Endothelial cell of coronary artery (primary cell): ENCODE results near the gene TPPP. TPM values are rescaled to one million over a fixed set of nuclear protein-coding genes. Genes with fewer than 3 reads are reported as not detected.

Experiments
- total RNA-seq: library from RNA; depleted of rRNA; stranded (reverse); fragments of >200 nt; gene quantifications from 2 replicates; pipeline ENCODE4 v1.2.3, GENCODE V29; 2014

The TPPP gene
- 0.18 and 0.19 TPM in 2 replicates for total RNA-seq

DNA sequence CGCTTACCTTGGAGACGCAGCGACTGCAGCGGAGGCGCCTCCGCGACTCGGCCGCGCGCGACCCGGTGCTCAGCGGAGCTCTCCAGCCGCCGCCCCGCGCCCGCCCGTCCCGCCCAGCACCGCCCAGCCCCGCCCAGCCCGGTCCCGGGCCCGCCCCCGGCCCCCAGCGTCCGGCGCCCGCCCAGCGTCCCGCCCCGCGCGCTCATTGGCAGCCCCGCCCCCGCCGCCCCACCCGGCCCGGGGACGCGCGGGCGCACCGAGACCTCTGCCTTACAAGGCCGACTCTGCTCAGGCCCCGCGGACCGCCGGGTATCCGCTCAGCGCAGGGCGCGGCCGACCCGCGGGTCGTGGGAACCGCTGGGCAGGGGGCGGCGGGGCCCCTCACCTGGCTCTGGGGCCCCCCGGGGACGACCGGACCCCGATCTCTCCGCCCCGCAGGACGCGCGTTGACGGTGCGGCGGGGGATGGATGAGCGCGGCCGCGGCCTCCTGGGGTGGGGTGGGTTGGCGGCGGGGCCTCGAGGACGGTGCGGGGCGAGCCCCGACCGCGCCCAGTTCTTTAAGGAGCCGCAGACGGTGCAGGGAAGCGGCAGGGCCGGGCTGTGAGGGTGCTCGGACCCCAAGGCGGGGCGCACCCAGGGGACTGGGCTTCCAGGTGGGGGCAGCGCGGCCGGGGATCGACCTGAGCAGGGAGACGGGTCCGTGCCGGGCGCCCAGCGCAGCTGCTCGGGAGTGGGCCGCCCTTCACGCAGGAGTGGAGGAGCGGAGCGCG, at the start of gene TPPP:
TSS of gene TPPP (minus strand) at position 82 of the 771 bp plus-strand sequence. CDS start 15,292 bp downstream, outside the sequence.

GRCh38 chr5:611731-612486, 81.2 kb downstream of the TPPP start, which contains the start of gene CEP72:
Gene CEP72 (plus strand): TSS chr5:612340. CDS start chr5:612362, 22 bp downstream.

Other genes with a start within 250 kb of the TPPP start
- 0.45 and 0.66 TPM in 2 replicates for gene SLC9A3, start 168.9 kb downstream of the TPPP start, total RNA-seq
- 3.1 and 4.3 TPM in 2 replicates for gene CEP72, start 81.0 kb downstream of the TPPP start, total RNA-seq
- gene ZDHHC11B, start 91.4 kb upstream of the TPPP start, total RNA-seq, result not detected in 2 replicates
- 0.18 and 0.75 TPM in 2 replicates for gene ZDHHC11, start 157.6 kb upstream of the TPPP start, total RNA-seq
- 50.4 and 57.5 TPM in 2 replicates for gene BRD9, start 199.4 kb upstream of the TPPP start, total RNA-seq
- gene TRIP13, start 199.5 kb upstream of the TPPP start, total RNA-seq, result 12.8 and 34.1 TPM in 2 replicates